ENCODE results near the gene WIPI1.

WIPI1 gene

GRCh38 chr17:68385490-68386215 lies 71.6 kb downstream of the WIPI1 start:
- DNase-seq (ENCODE audit: low read depth, low spot score): no peak
- Histone ChIP-seq H3K36me3 (ENCODE audit: insufficient read depth, insufficient read length, low read length) (no peaks in the 10 kb centered on the region), H3K27me3 (ENCODE audit: insufficient read depth, insufficient read length) (no peaks in the 10 kb centered on the region), H3K4me3 (ENCODE audit: insufficient read length, low read depth) (no peak overlapping the region), H3K4me1 (ENCODE audit: insufficient read depth, insufficient read length) (peaks cover 2% of the 10 kb centered on the region), H3K9me3 (ENCODE audit: insufficient read depth, low read length) (no peaks in the 10 kb centered on the region), H3K9ac (ENCODE audit: insufficient read length, low read depth) (no peak overlapping the region)
- TF ChIP-seq SUZ12 (IDR thresholded peaks at IDR 0.05; ENCODE audit: extremely low read depth, insufficient read depth, insufficient read length) (no peak), YY1 (IDR thresholded peaks at IDR 0.05; ENCODE audit: insufficient read depth, insufficient read length) (no peak), ZNF274 (IDR thresholded peaks at IDR 0.05; ENCODE audit: low read depth, low read length) (no peak)

GRCh38 chr17:68384941-68385340 lies 72.4 kb downstream of the WIPI1 start:
- H3K4me1 ChIP-seq (ENCODE audit: insufficient read depth, insufficient read length): peaks cover 2% of the 10 kb centered on the region
- TF ChIP-seq SUZ12 (IDR thresholded peaks at IDR 0.05; ENCODE audit: extremely low read depth, insufficient read depth, insufficient read length) (no peak), YY1 (IDR thresholded peaks at IDR 0.05; ENCODE audit: insufficient read depth, insufficient read length) (no peak), ZNF274 (IDR thresholded peaks at IDR 0.05; ENCODE audit: low read depth, low read length) (no peak)
- no peaks in the 10 kb centered on the region for H3K9me3 ChIP-seq (ENCODE audit: insufficient read depth, low read length)
- H3K4me3 ChIP-seq (ENCODE audit: insufficient read length, low read depth): no peak overlapping the region
- H3K27me3 ChIP-seq (ENCODE audit: insufficient read depth, insufficient read length): no peaks in the 10 kb centered on the region
- H3K9ac ChIP-seq (ENCODE audit: insufficient read length, low read depth): no peak overlapping the region
- no peak for DNase-seq (ENCODE audit: low read depth, low spot score)
- H3K36me3 ChIP-seq (ENCODE audit: insufficient read depth, insufficient read length, low read length): no peaks in the 10 kb centered on the region

- H3K9ac ChIP-seq (ENCODE audit: insufficient read length, low read depth): no peak overlapping the region
- no peaks in the 10 kb centered on the region for H3K36me3 ChIP-seq (ENCODE audit: insufficient read depth, insufficient read length, low read length)
- H3K27me3 ChIP-seq (ENCODE audit: insufficient read depth, insufficient read length): no peaks in the 10 kb centered on the region
- no peak for TF ChIP-seq YY1 (IDR thresholded peaks at IDR 0.05; ENCODE audit: insufficient read depth, insufficient read length)
- DNase-seq (ENCODE audit: low read depth, low spot score): no peak
- H3K4me3 ChIP-seq (ENCODE audit: insufficient read length, low read depth): no peak overlapping the region
- H3K9me3 ChIP-seq (ENCODE audit: insufficient read depth, low read length): no peaks in the 10 kb centered on the region
- H3K4me1 ChIP-seq (ENCODE audit: insufficient read depth, insufficient read length): peaks cover 2% of the 10 kb centered on the region
Measured at GRCh38 chr17:68384471-68384870, 72.8 kb downstream of the WIPI1 start.

GRCh38 chr17:68383443-68384321 lies 73.6 kb downstream of the WIPI1 start:
- TF ChIP-seq ZNF274 (IDR thresholded peaks at IDR 0.05; ENCODE audit: low read depth, low read length) (no peak), SUZ12 (IDR thresholded peaks at IDR 0.05; ENCODE audit: extremely low read depth, insufficient read depth, insufficient read length) (no peak), YY1 (IDR thresholded peaks at IDR 0.05; ENCODE audit: insufficient read depth, insufficient read length) (no peak)
- Histone ChIP-seq H3K36me3 (ENCODE audit: insufficient read depth, insufficient read length, low read length) (no peaks in the 10 kb centered on the region), H3K27me3 (ENCODE audit: insufficient read depth, insufficient read length) (no peaks in the 10 kb centered on the region), H3K9me3 (ENCODE audit: insufficient read depth, low read length) (no peaks in the 10 kb centered on the region), H3K4me3 (ENCODE audit: insufficient read length, low read depth) (no peak overlapping the region), H3K9ac (ENCODE audit: insufficient read length, low read depth) (no peak overlapping the region), H3K4me1 (ENCODE audit: insufficient read depth, insufficient read length) (peaks cover 2% of the 10 kb centered on the region)
- DNase-seq (ENCODE audit: low read depth, low spot score): no peak

GRCh38 chr17:68383120-68383442 lies 74.2 kb downstream of the WIPI1 start:
- no peaks in the 10 kb centered on the region for H3K9me3 ChIP-seq (ENCODE audit: insufficient read depth, low read length)
- no peak overlapping the region for H3K9ac ChIP-seq (ENCODE audit: insufficient read length, low read depth)
- H3K4me3 ChIP-seq (ENCODE audit: insufficient read length, low read depth): no peak overlapping the region
- no peaks in the 10 kb centered on the region for H3K27me3 ChIP-seq (ENCODE audit: insufficient read depth, insufficient read length)
- DNase-seq (ENCODE audit: low read depth, low spot score): no peak
- peaks cover 4% of the 10 kb centered on the region for H3K4me1 ChIP-seq (ENCODE audit: insufficient read depth, insufficient read length)
- no peaks in the 10 kb centered on the region for H3K36me3 ChIP-seq (ENCODE audit: insufficient read depth, insufficient read length, low read length)
- TF ChIP-seq SUZ12 (IDR thresholded peaks at IDR 0.05; ENCODE audit: extremely low read depth, insufficient read depth, insufficient read length) (no peak), ZNF274 (IDR thresholded peaks at IDR 0.05; ENCODE audit: low read depth, low read length) (no peak), YY1 (IDR thresholded peaks at IDR 0.05; ENCODE audit: insufficient read depth, insufficient read length) (no peak)

GRCh38 chr17:68382582-68383085 lies 74.7 kb downstream of the WIPI1 start:
- no peaks in the 10 kb centered on the region for H3K27me3 ChIP-seq (ENCODE audit: insufficient read depth, insufficient read length)
- no peaks in the 10 kb centered on the region for H3K9me3 ChIP-seq (ENCODE audit: insufficient read depth, low read length)
- DNase-seq (ENCODE audit: low read depth, low spot score): no peak
- no peak overlapping the region for H3K9ac ChIP-seq (ENCODE audit: insufficient read length, low read depth)
- H3K4me3 ChIP-seq (ENCODE audit: insufficient read length, low read depth): no peak overlapping the region
- no peaks in the 10 kb centered on the region for H3K36me3 ChIP-seq (ENCODE audit: insufficient read depth, insufficient read length, low read length)
- TF ChIP-seq ZNF274 (IDR thresholded peaks at IDR 0.05; ENCODE audit: low read depth, low read length): no peak
- TF ChIP-seq SUZ12 (IDR thresholded peaks at IDR 0.05; ENCODE audit: extremely low read depth, insufficient read depth, insufficient read length): no peak
- TF ChIP-seq YY1 (IDR thresholded peaks at IDR 0.05; ENCODE audit: insufficient read depth, insufficient read length): no peak
- H3K4me1 ChIP-seq (ENCODE audit: insufficient read depth, insufficient read length): peaks cover 4% of the 10 kb centered on the region
